Measurements from ENCODE around the gene PCDHB10. TPM values are rescaled to one million over a fixed set of nuclear protein-coding genes. Genes with fewer than 3 reads are reported as not detected.
"Not testable (repeated sequence)": the region's sequence is repeated elsewhere in the genome, so short reads cannot be mapped to it uniquely, and the experiment has no call there.

The PCDHB10 gene
- polyA plus RNA-seq, 1 donor, result 5.3 TPM

- DNase-seq, result not testable (repeated sequence)
Observed at GRCh38 chr5:141188682-141189081, 3.5 kb upstream of the PCDHB10 start.

DNA sequence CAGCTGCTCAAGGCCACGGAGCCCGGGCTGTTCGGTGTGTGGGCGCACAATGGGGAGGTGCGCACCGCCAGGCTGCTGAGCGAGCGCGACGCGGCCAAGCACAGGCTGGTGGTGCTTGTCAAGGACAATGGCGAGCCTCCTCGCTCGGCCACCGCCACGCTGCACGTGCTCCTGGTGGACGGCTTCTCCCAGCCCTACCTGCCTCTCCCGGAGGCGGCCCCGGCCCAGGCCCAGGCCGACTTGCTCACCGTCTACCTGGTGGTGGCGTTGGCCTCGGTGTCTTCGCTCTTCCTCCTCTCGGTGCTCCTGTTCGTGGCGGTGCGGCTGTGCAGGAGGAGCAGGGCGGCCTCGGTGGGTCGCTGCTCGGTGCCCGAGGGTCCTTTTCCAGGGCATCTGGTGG is 3.0 kb upstream of the PCDHB10 start:
- DNase-seq, result not testable (repeated sequence)

- DNase-seq, result not testable (repeated sequence)
Observed at GRCh38 chr5:141194332-141194731, 2.2 kb downstream of the PCDHB10 start.

GRCh38 chr5:141196363-141196762 is 4.2 kb downstream of the PCDHB10 start:
- DNase-seq, result no peak

DNA sequence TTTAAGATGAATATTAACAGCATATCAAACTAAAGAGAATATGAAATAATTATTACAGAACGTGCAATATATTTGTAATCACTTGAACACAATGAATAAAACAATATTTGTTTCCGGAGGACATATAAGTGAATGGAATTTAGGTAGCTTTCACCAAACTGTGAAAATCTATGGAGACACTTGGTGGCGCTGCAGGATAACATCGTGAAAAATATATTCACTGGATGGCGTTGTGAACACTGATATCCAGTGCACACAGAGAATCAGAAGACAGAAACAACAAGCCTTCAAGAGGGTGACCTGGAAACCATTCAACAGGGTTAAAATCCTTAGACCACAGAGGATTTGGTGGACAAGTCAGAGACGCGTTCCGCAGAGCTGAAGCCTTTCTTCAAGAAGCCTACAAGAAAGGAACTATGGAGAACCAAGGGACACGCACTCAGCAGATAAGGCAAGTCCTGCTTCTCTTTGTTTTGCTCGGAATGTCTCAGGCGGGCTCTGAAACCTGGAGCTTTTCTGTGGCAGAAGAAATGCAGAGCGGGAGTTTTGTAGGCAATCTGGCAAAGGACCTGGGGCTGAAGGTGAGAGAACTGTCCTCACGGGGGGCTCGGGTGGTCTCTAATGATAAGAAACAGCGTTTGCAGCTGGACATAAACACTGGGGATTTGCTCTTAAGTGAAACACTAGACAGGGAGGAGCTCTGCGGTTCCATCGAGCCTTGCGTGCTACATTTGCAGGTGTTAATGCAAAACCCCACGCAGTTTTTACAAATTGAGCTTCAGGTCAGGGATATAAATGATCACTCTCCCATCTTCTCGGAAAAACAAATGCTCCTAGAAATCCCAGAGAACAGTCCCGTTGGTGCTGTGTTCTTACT is 7.4 kb downstream of the PCDHB10 start, which contains the start of gene PCDHB11:
Gene PCDHB11, plus strand, starts transcription at position 269 of the 877 bp plus-strand sequence. Its CDS starts 148 bp downstream, at position 417.
- no peak for DNase-seq

GRCh38 chr5:141201126-141201525 is 9.0 kb downstream of the PCDHB10 start:
- not testable (repeated sequence) for DNase-seq

GRCh38 chr5:141201646-141202045 is 9.5 kb downstream of the PCDHB10 start:
- not testable (repeated sequence) for DNase-seq

- DNase-seq, result no peak
Observed at GRCh38 chr5:141208478-141208877, 16.3 kb downstream of the PCDHB10 start, which contains the start of gene PCDHB12. Gene PCDHB12, plus strand, starts transcription at chr5:141208719. Its CDS starts 189 bp downstream, at chr5:141208908.

- not testable (repeated sequence) for DNase-seq
Observed at GRCh38 chr5:141210281-141210680, 18.1 kb downstream of the PCDHB10 start.

GRCh38 chr5:141210849-141211248 is 18.7 kb downstream of the PCDHB10 start:
- not testable (repeated sequence) for DNase-seq

DNA sequence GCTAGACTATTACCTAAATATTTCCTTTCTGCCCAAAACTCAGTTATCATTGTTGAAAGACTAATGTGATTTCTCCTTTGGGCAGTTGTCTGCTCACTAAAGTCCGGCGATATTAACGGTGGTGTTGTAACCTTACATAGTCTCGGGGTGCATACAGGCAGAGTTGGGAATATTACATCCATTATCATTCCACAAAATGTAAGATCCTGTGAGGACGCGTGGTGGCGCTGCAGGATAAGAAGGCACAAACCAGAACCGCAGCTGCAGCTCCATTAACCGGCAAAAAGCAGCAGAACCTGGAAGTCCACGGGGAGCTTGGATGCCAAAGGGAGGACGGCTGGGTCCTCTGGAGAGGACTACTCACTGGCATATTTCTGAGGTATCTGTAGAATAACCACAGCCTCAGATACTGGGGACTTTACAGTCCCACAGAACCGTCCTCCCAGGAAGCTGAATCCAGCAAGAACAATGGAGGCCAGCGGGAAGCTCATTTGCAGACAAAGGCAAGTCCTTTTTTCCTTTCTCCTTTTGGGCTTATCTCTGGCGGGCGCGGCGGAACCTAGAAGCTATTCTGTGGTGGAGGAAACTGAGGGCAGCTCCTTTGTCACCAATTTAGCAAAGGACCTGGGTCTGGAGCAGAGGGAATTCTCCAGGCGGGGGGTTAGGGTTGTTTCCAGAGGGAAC is 21.6 kb downstream of the PCDHB10 start, which contains the start of gene PCDHB13:
Gene PCDHB13, plus strand, starts transcription at position 264 of the 684 bp plus-strand sequence. Its CDS starts 205 bp downstream, at position 469.
- not testable (repeated sequence) for DNase-seq

- DNase-seq, result not testable (repeated sequence)
Observed at GRCh38 chr5:141214583-141214982, 22.4 kb downstream of the PCDHB10 start.

GRCh38 chr5:141215504-141215903 is 23.4 kb downstream of the PCDHB10 start:
- not testable (repeated sequence) for DNase-seq

GRCh38 chr5:141216035-141216434 is 23.9 kb downstream of the PCDHB10 start:
- not testable (repeated sequence) for DNase-seq

DNA sequence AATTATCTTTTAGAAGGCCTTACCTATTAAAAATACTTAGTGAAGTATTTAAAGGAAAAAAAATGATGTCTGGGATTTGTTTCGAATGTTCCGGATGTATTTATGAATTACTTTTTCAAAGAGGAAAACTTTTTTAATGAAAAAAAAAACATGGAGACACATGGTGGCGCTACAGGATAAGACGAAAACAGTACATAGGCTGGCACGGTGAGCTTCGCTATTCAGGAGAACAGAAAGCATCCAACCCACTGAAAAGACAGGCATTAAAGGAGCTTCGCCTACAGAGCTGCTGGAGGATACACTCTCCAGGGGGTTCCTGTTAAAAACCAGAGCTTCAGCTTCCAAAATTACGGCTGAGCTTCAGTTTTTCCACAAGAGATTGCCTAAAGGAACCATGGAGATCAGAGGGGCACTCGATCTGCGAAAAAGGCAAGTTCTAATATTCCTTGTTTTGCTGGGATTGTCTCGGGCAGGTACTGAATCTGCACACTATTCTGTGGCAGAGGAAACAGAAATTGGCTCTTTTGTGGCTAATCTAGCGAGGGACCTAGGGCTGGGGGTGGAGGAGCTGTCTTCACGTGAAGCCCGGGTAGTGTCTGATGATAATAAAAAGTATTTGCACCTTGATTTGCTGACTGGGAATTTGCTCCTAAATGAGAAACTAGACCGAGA is 31.1 kb downstream of the PCDHB10 start, which contains the start of gene PCDHB14:
Gene PCDHB14, plus strand, starts transcription at position 232 of the 672 bp plus-strand sequence. Its CDS starts 163 bp downstream, at position 395.
- DNase-seq, result peak; percentile 15

GRCh38 chr5:141224844-141225243 is 32.7 kb downstream of the PCDHB10 start:
- not testable (repeated sequence) for DNase-seq

- DNase-seq, result not testable (repeated sequence)
Observed at GRCh38 chr5:141225421-141225820, 33.3 kb downstream of the PCDHB10 start.

DNA sequence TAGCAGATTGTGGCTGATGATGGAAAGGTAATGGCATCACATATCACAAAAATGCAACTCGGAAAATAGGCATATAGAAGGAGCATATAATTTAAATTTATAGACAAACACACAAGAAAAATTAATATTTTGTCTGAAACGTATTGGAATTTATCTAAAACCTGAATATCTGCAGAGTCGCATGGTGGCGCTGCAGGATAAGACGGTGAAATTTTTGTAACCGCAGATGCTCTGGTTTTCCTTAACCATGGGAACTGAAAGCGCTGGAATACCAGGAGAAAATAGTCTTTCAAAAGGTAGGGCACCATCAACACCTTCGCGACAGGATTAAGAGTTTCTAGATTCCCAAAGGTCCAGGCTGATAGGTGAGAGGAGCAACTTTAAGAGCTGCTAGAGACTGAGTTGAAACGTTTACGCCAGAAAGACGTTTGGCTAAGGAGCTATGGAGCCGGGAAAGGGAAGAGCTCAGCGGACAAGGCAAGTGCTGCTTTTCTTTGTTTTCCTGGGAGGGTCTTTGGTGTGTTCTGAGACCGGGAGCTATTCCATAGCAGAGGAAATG is 42.0 kb downstream of the PCDHB10 start:
- DNase-seq, result peak; percentile 8

- DNase-seq, result not testable (repeated sequence)
Observed at GRCh38 chr5:141235922-141236321, 43.8 kb downstream of the PCDHB10 start.

- DNase-seq, result no peak
Observed at GRCh38 chr5:141236516-141237313, 44.6 kb downstream of the PCDHB10 start.

DNA sequence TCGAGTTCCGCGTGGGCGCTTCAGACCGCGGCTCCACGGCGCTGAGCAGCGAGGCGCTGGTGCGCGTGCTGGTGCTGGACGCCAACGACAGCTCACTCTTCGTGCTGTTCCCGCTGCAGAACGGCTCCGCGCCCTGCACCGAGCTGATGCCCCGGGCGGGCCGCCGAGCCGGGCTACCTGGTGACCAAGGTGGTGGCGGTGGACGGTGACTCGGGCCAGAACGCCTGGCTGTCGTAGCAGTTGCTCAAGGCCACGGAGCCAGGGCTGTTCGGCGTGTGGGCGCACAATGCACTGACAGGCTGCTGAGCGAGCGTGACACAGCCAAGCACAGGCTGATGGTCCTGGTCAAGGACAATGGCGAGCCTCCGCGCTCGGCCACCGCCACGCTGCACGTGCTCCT is 49.3 kb downstream of the PCDHB10 start:
- no peak for DNase-seq
